ENCODE measurements around the gene SLC26A3.

The SLC26A3 gene

GRCh38 chr7:107754642-107755041, 48.4 kb downstream of the SLC26A3 start:
- POLR2A ChIA-PET: no interaction called here
- TF ChIP-seq CTBP1 (IDR thresholded peaks at IDR 0.05; ENCODE audit: borderline replicate concordance) (no peak), BHLHE40 (IDR thresholded peaks at IDR 0.05; ENCODE audit: borderline replicate concordance) (no peak), L3MBTL2 (conservative IDR thresholded peaks at IDR 0.05) (no peak), FOXA1 (IDR thresholded peaks at IDR 0.05) (no peak), LEF1 (IDR thresholded peaks at IDR 0.05; ENCODE audit: borderline replicate concordance) (no peak)
- TF ChIP-seq, protein P1, sequence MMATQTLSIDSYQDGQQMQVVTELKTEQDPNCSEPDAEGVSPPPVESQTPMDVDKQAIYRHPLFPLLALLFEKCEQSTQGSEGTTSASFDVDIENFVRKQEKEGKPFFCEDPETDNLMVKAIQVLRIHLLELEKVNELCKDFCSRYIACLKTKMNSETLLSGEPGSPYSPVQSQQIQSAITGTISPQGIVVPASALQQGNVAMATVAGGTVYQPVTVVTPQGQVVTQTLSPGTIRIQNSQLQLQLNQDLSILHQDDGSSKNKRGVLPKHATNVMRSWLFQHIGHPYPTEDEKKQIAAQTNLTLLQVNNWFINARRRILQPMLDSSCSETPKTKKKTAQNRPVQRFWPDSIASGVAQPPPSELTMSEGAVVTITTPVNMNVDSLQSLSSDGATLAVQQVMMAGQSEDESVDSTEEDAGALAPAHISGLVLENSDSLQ (IDR thresholded peaks at IDR 0.05): no peak
- CTCF ChIA-PET: no interaction called here
- DNase-seq (ENCODE audit: extremely low spot score): no peak

GRCh38 chr7:107751113-107751512, 51.9 kb downstream of the SLC26A3 start:
- no peak for TF ChIP-seq ARNT (IDR thresholded peaks at IDR 0.05)
- no peak for TF ChIP-seq SUZ12 (IDR thresholded peaks at IDR 0.05)
- TF ChIP-seq BHLHE40 (IDR thresholded peaks at IDR 0.05; ENCODE audit: borderline replicate concordance): no peak
- TF ChIP-seq HDGF (IDR thresholded peaks at IDR 0.05; ENCODE audit: borderline replicate concordance): no peak
- no peak for TF ChIP-seq FOXK2 (IDR thresholded peaks at IDR 0.05)
- TF ChIP-seq NFRKB (IDR thresholded peaks at IDR 0.05): no peak
- no peak for TF ChIP-seq CTBP1 (IDR thresholded peaks at IDR 0.05; ENCODE audit: borderline replicate concordance)
- no peak for TF ChIP-seq TARDBP (IDR thresholded peaks at IDR 0.05)
- no peak for TF ChIP-seq FOXA1 (IDR thresholded peaks at IDR 0.05)
- TF ChIP-seq L3MBTL2 (conservative IDR thresholded peaks at IDR 0.05): no peak
- TF ChIP-seq ZNF384 (IDR thresholded peaks at IDR 0.05): no peak
- no peak for TF ChIP-seq ELF4 (IDR thresholded peaks at IDR 0.05)
- no peak for TF ChIP-seq FOXM1 (IDR thresholded peaks at IDR 0.05; ENCODE audit: borderline replicate concordance)
- TF ChIP-seq LEF1 (IDR thresholded peaks at IDR 0.05; ENCODE audit: borderline replicate concordance): no peak
- TF ChIP-seq SP1 (IDR thresholded peaks at IDR 0.05): no peak
- DNase-seq (ENCODE audit: extremely low spot score): no peak
- POLR2A ChIA-PET: no interaction called here
- CTCF ChIA-PET: no interaction called here

GRCh38 chr7:107746006-107746405, 57.0 kb downstream of the SLC26A3 start:
- TF ChIP-seq FOXA1 (IDR thresholded peaks at IDR 0.05) (no peak), LEF1 (IDR thresholded peaks at IDR 0.05; ENCODE audit: borderline replicate concordance) (no peak), SP1 (IDR thresholded peaks at IDR 0.05) (no peak), HDGF (IDR thresholded peaks at IDR 0.05; ENCODE audit: borderline replicate concordance) (no peak), NFRKB (IDR thresholded peaks at IDR 0.05) (no peak), SUZ12 (IDR thresholded peaks at IDR 0.05) (no peak)
- TF ChIP-seq, protein P1 (IDR thresholded peaks at IDR 0.05): no peak
- ChIA-PET CTCF (interaction anchor here (0.6 kb wide), 1 partner anchor 510 kb away, joined by 6 read pairs; no protein-coding TSS in a partner anchor), POLR2A (no interaction called here)
- no peak for DNase-seq (ENCODE audit: extremely low spot score)

- POLR2A ChIA-PET: interaction anchor here (0.6 to 1.9 kb wide), 2 partner anchors 18 to 575 kb away, joined by 3 to 8 read pairs; partner anchors contain the start of gene HBP1
- CTCF ChIA-PET: interaction anchor here (0.7 to 2.8 kb wide), 2 partner anchors 130 to 1980 kb away, joined by 3 to 16 read pairs; no protein-coding TSS in a partner anchor
- no peak for TF ChIP-seq SP1 (IDR thresholded peaks at IDR 0.05)
- no peak for TF ChIP-seq ARNT (IDR thresholded peaks at IDR 0.05)
- TF ChIP-seq HDGF (IDR thresholded peaks at IDR 0.05; ENCODE audit: borderline replicate concordance): no peak
- TF ChIP-seq FOXK2 (IDR thresholded peaks at IDR 0.05): no peak
- TF ChIP-seq, protein P1 (IDR thresholded peaks at IDR 0.05): no peak
- TF ChIP-seq LEF1 (IDR thresholded peaks at IDR 0.05; ENCODE audit: borderline replicate concordance): no peak
- no peak for TF ChIP-seq NFRKB (IDR thresholded peaks at IDR 0.05)
- TF ChIP-seq ELF4 (IDR thresholded peaks at IDR 0.05): no peak
- TF ChIP-seq FOXA1 (IDR thresholded peaks at IDR 0.05): no peak
- TF ChIP-seq BHLHE40 (IDR thresholded peaks at IDR 0.05; ENCODE audit: borderline replicate concordance): no peak
- no peak for TF ChIP-seq FOXM1 (IDR thresholded peaks at IDR 0.05; ENCODE audit: borderline replicate concordance)
- no peak for TF ChIP-seq SUZ12 (IDR thresholded peaks at IDR 0.05)
- no peak for TF ChIP-seq CTBP1 (IDR thresholded peaks at IDR 0.05; ENCODE audit: borderline replicate concordance)
- no peak for TF ChIP-seq TARDBP (IDR thresholded peaks at IDR 0.05)
- no peak for TF ChIP-seq ZNF384 (IDR thresholded peaks at IDR 0.05)
- TF ChIP-seq L3MBTL2 (conservative IDR thresholded peaks at IDR 0.05): no peak
- DNase-seq (ENCODE audit: extremely low spot score): no peak
Measured at GRCh38 chr7:107744345-107744750, 58.7 kb downstream of the SLC26A3 start.

DNA sequence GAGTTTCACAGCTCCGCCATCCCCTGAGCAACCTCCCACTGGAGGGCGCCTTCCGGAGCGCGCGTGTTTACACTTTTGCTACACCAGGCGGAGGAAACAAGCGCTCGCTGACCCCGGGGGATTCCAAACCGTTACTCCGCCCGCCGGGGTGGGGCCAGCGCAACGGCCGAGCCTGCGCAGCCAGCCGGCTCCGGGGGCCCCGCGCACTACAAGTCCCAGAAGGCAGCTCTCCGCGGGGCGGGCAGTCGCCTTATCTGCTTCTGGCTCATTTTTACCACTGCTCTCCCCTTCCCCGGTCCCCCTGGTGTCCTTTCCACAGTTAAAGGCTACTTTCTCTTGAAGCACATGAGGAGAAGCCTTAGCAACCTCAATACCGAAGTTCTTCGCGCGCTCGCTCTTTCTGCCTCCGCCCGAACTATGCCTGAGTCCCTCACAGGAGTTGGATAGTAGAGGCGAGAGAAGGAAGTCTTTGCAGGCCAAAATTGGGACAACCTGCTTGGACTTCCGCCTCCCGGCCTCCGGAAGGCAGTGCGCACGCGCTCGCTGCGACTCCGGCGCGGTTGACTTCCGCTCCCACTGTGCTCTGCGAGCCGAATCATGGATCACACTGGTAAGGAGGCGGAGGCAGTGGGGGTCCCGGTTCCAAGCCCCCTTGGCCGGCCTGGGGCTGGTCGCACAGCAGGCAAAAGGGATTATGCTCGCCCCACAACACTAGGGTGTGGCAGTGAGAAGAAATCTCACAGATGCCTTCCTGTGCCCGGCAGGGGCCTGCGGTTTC, 59.3 kb downstream of the SLC26A3 start, which contains the start of gene CBLL1:
CBLL1 (plus strand) TSS at position 576 of the 778 bp plus-strand sequence; CDS start at position 598, 22 bp downstream.
- ChIA-PET POLR2A (interaction anchor here (0.6 to 2.0 kb wide), 22 partner anchors 9 to 575 kb away, joined by 3 to 15 read pairs (median 4); partner anchors contain the start of genes DLD and HBP1), CTCF (interaction anchor here (0.6 to 2.8 kb wide), 6 partner anchors 11 to 1980 kb away, joined by 3 to 16 read pairs (median 6); no protein-coding TSS in a partner anchor)
- TF ChIP-seq ARNT (IDR thresholded peaks at IDR 0.05) (no peak), ELF4 (IDR thresholded peaks at IDR 0.05) (peak; percentile 87), ZNF384 (IDR thresholded peaks at IDR 0.05) (no peak), L3MBTL2 (conservative IDR thresholded peaks at IDR 0.05) (peak; percentile 34; the same call in 1 of the 2 replicates), FOXM1 (IDR thresholded peaks at IDR 0.05; ENCODE audit: borderline replicate concordance) (peak; percentile 7; the same call in 1 of the 2 replicates), CTBP1 (IDR thresholded peaks at IDR 0.05; ENCODE audit: borderline replicate concordance) (no peak), FOXA1 (IDR thresholded peaks at IDR 0.05) (no peak), FOXK2 (IDR thresholded peaks at IDR 0.05) (peak; percentile 95), HDGF (IDR thresholded peaks at IDR 0.05; ENCODE audit: borderline replicate concordance) (no peak), LEF1 (IDR thresholded peaks at IDR 0.05; ENCODE audit: borderline replicate concordance) (no peak), BHLHE40 (IDR thresholded peaks at IDR 0.05; ENCODE audit: borderline replicate concordance) (no peak), SP1 (IDR thresholded peaks at IDR 0.05) (no peak)
- TF ChIP-seq, protein P1 (IDR thresholded peaks at IDR 0.05): no peak
- DNase-seq (ENCODE audit: extremely low spot score): peak; percentile 88
